ENCODE measurements around the gene CLEC3B. TPM values are rescaled to one million over a fixed set of nuclear protein-coding genes. Genes with fewer than 3 reads are reported as not detected.
A peak's percentile ranks its signal among the peaks of the same experiment; 100 is the strongest.

Gene CLEC3B
- polyA plus RNA-seq, 3 donors from 2014 or later: 1.7 to 7.6 (median 2.0) TPM

- H3K36me3 Mint-ChIP-seq: peaks cover 22 to 39% (median 27%) of the 10 kb centered on the region in 3 donors
- no peaks in the 10 kb centered on the region for H3K9me3 Mint-ChIP-seq
- no peak overlapping the region for H3K27ac Mint-ChIP-seq
- H3K4me1 Mint-ChIP-seq: peaks cover 7 to 8% of the 10 kb centered on the region in 2 donors
- peaks cover 0 to 4% (median under 1%) of the 10 kb centered on the region in 3 donors for H3K27me3 Mint-ChIP-seq (ENCODE audit: low read depth in 3 of 3)
- DNase-seq: no peak
- H3K4me3 Mint-ChIP-seq: no peak overlapping the region
Measured at GRCh38 chr3:45010811-45011333, 15.2 kb upstream of the CLEC3B start.

DNA sequence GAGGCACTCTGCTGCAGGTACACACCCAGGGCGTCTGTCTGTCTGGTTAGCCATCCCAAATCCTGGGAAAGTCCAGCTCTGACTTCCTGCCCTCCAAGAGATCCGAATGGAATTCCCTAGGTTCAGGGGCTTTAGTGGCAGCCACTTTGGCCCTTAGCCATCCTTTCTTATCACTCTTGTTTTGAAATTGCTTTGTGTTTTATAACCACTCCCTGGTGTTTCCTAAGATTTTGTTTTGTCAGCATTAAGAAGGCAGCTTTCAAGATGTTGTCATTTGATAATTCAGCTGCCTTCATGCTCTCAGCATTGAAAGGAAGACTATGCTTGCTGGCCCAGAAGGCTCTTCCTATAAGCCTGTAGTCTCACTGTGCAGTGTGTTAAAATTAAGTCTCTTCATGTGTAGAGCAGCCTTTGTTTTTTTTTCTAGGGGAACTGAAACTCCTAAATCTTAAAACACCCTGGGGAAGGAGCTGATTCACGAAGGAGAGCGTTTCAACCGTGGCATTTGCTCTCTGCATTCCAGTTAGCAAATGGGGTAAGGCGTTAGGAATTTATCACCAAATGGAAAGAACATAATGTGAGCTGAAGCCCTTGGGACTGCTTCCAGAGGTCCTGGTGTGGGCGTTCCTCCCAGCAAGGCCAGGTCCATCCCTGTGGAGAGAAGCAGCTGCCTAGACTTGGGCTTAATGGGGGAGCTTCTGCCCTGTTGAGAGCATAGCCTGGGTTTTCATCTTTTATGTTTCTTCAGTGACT lies 14.2 kb upstream of the CLEC3B start:
- no peak for DNase-seq
- peaks cover 3 to 6% of the 10 kb centered on the region in 2 donors for H3K4me1 Mint-ChIP-seq
- H3K27me3 Mint-ChIP-seq (ENCODE audit: low read depth in 3 of 3): peaks cover 0 to 4% (median 0%) of the 10 kb centered on the region in 3 donors
- peaks cover 22 to 39% (median 25%) of the 10 kb centered on the region in 3 donors for H3K36me3 Mint-ChIP-seq
- H3K27ac Mint-ChIP-seq: peak overlapping the region in 1 of 6 donors; percentile 10
- no peak overlapping the region for H3K4me3 Mint-ChIP-seq
- no peaks in the 10 kb centered on the region for H3K9me3 Mint-ChIP-seq

DNA sequence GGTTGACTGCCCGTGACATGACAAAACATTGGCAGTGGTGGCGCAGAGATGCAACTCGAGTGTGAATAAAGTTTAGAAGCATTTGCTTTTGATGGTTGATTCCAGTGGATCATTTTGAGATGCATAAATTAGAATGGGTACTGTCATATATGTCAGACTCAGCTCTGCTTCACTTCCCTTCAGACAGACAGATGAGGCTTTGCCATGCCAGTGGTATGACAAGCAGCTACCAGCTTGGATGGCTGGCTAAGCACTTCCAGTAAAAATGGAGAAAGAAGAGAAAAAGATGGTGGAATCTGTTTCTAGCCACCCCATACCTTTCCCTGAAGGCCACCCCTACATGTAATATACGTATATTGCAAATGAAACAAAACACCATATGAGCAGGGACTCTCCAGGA lies 13.5 kb upstream of the CLEC3B start:
- H3K36me3 Mint-ChIP-seq: peaks cover 22 to 39% (median 23%) of the 10 kb centered on the region in 3 donors
- H3K9me3 Mint-ChIP-seq: no peaks in the 10 kb centered on the region
- H3K4me1 Mint-ChIP-seq: peaks cover 0 to 3% of the 10 kb centered on the region in 2 donors
- H3K4me3 Mint-ChIP-seq: no peak overlapping the region
- H3K27me3 Mint-ChIP-seq (ENCODE audit: low read depth in 3 of 3): peaks cover 0 to 2% (median 0%) of the 10 kb centered on the region in 3 donors
- H3K27ac Mint-ChIP-seq: no peak overlapping the region
- DNase-seq: no peak

- H3K36me3 Mint-ChIP-seq: peaks cover 6 to 25% (median 8%) of the 10 kb centered on the region in 3 donors
- no peaks in the 10 kb centered on the region for H3K9me3 Mint-ChIP-seq
- H3K27me3 Mint-ChIP-seq (ENCODE audit: low read depth in 3 of 3): peaks cover 0 to 2% (median 0%) of the 10 kb centered on the region in 3 donors
- peaks cover 3 to 24% of the 10 kb centered on the region in 2 donors for H3K4me1 Mint-ChIP-seq
- no peak overlapping the region for H3K27ac Mint-ChIP-seq
- H3K4me3 Mint-ChIP-seq: no peak overlapping the region
- no peak for DNase-seq
Measured at GRCh38 chr3:45016916-45017315, 9.2 kb upstream of the CLEC3B start.

DNA sequence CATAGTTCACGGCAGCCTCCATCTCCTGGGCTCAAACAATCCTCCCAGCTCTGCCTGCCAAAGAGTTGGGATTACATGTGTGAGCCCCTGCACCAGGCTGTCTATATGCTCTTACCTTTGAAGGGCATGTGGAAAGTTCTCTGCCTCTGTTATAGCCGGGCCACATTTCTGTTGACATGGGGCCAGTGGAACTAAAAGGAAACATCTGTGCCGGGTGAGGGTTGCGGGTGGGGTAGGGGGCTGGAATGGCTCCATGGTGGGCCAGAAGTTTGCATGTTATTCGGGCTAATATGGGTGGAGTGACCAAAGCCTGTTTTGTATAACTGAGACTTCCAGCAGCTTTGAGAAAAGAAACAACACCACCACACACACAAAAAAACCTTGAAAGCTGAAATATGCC lies 8.3 kb upstream of the CLEC3B start:
- Mint-ChIP-seq H3K36me3 (peaks cover 3 to 19% (median 5%) of the 10 kb centered on the region in 3 donors), H3K27ac (peak overlapping the region in 2 of 6 donors; percentile 1 to 22), H3K4me1 (peaks cover 3 to 24% of the 10 kb centered on the region in 2 donors), H3K4me3 (no peak overlapping the region), H3K9me3 (no peaks in the 10 kb centered on the region), H3K27me3 (ENCODE audit: low read depth in 3 of 3) (peaks cover 0 to 2% (median 0%) of the 10 kb centered on the region in 3 donors)
- no peak for DNase-seq

DNA sequence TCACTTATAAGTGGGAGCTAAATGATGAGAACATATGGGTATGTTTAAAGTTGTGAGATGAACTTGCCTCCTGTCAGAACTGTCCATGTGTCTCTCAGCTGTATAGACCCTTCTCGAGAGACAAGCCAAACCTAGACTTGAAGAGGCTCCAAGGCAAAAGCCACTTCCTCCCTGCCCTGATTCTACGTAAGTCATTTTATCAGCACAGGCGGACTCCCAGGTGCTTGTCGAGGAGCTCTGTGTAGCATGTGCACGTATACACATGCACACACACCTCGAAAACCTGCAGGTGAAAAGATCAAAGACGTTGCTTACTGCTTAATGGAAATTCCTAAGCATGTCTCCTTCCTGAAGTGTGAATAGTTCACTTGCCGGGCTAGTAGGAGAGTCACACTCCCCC lies 5.6 kb upstream of the CLEC3B start:
- H3K36me3 Mint-ChIP-seq: peaks cover 0 to 6% (median 0%) of the 10 kb centered on the region in 3 donors
- H3K27ac Mint-ChIP-seq: no peak overlapping the region
- peaks cover 8 to 24% of the 10 kb centered on the region in 2 donors for H3K4me1 Mint-ChIP-seq
- no peaks in the 10 kb centered on the region for H3K9me3 Mint-ChIP-seq
- H3K4me3 Mint-ChIP-seq: no peak overlapping the region
- DNase-seq: no peak
- H3K27me3 Mint-ChIP-seq (ENCODE audit: low read depth in 3 of 3): peaks cover 0 to 4% (median 4%) of the 10 kb centered on the region in 3 donors

GRCh38 chr3:45021524-45022297 lies 4.4 kb upstream of the CLEC3B start:
- Mint-ChIP-seq H3K4me1 (peaks cover 13 to 32% of the 10 kb centered on the region in 2 donors), H3K9me3 (no peaks in the 10 kb centered on the region), H3K36me3 (peaks cover 0 to 6% (median 0%) of the 10 kb centered on the region in 3 donors), H3K4me3 (no peak overlapping the region), H3K27me3 (ENCODE audit: low read depth in 3 of 3) (peaks cover 0 to 5% (median 4%) of the 10 kb centered on the region in 3 donors), H3K27ac (no peak overlapping the region)
- no peak for DNase-seq

DNA sequence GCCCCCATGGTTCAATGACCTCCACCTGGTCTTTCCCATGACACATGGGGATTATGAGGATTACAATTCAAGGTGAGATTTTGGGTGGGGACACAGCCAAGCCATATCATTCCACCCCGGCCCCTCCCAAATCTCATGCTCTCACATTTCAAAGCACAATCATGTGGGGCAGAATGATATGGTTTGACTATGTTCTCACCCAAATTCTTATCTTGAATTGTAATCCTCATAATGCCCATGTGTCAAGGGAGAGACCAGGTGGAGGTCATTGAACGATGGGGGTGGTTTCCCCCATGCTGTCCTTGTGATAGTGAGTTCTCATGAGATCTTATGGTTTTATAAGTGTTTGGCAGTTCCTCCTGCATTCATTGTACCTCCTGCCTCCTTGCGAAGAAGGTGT lies 2.4 kb upstream of the CLEC3B start:
- DNase-seq: no peak
- H3K4me1 Mint-ChIP-seq: peaks cover 13 to 25% of the 10 kb centered on the region in 2 donors
- H3K36me3 Mint-ChIP-seq: no peaks in the 10 kb centered on the region
- no peaks in the 10 kb centered on the region for H3K9me3 Mint-ChIP-seq
- H3K4me3 Mint-ChIP-seq: no peak overlapping the region
- no peak overlapping the region for H3K27ac Mint-ChIP-seq
- peaks cover 0 to 5% (median 4%) of the 10 kb centered on the region in 3 donors for H3K27me3 Mint-ChIP-seq (ENCODE audit: low read depth in 3 of 3)

GRCh38 chr3:45024542-45025255 lies 1.4 kb upstream of the CLEC3B start:
- Mint-ChIP-seq H3K27ac (no peak overlapping the region), H3K4me1 (peaks cover 13 to 23% of the 10 kb centered on the region in 2 donors), H3K27me3 (ENCODE audit: low read depth in 3 of 3) (peaks cover 0 to 7% (median 7%) of the 10 kb centered on the region in 3 donors), H3K4me3 (no peak overlapping the region), H3K36me3 (no peaks in the 10 kb centered on the region), H3K9me3 (no peaks in the 10 kb centered on the region)
- DNase-seq: no peak

DNA sequence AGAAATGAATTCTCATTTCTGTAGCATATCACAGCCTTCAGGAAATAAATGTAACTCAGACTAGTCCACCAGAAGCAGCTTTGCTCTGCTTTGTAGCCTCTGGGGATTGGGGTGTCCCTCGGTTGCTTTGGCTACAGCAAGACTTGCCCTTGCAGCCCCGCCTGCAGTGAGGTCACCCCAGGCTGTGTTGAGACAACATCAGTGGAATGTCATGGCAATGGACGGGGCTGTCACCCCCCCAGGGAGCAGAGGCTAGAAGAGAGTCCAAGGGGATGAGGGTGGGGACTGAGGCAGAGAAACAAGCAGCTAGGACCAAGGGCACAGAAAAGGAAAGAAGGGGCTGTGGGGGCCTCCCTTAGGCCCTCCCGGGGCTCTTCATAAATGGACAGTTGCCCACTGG lies 854 bp downstream of the CLEC3B start:
- Mint-ChIP-seq H3K4me3 (no peak overlapping the region), H3K27me3 (ENCODE audit: low read depth in 3 of 3) (peaks cover 0 to 7% (median 7%) of the 10 kb centered on the region in 3 donors), H3K36me3 (no peaks in the 10 kb centered on the region), H3K9me3 (no peaks in the 10 kb centered on the region), H3K27ac (no peak overlapping the region), H3K4me1 (peaks cover 8 to 10% of the 10 kb centered on the region in 2 donors)
- no peak for DNase-seq

DNA sequence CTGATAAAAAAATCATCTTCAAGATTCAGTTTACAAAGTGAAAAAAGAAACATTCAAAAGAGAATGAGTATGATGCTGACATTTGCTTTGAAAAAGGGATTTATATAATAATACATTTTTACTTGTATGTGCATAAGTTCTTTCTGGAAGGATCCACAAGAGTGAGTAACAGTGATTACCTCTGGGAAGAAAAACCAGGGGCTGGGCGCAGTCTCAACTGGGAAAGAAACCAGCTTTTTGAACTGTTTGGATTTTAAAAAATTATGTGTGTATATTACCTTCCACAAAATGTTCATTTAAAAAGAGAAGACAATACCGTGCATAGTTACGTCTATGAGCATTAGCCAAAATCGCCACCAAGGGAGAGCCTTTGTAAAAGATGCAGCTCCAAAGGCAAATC lies 1.3 kb downstream of the CLEC3B start:
- Mint-ChIP-seq H3K36me3 (no peaks in the 10 kb centered on the region), H3K27me3 (ENCODE audit: low read depth in 3 of 3) (peaks cover 0 to 8% (median 7%) of the 10 kb centered on the region in 3 donors), H3K4me3 (no peak overlapping the region), H3K9me3 (no peaks in the 10 kb centered on the region), H3K4me1 (peaks cover 8 to 10% of the 10 kb centered on the region in 2 donors), H3K27ac (no peak overlapping the region)
- DNase-seq: no peak

DNA sequence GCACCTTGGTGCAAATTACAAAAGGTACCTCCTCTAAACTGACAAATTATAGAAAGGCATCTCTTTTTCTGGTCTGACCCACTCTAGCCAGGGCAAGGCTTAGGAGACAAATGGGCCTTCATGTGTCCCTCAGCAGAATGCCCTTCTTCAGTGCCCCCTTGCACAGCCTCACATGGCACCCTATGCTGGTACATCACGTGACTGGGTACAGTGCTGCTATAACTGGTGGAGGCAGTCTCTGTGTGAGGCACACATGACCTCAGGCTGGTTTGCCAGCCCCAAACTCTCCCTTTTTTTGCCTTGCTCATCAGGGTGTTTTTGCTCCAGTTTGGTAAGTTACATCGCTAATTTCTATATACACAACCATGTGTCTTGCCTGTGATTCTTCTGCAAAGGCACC lies 3.1 kb downstream of the CLEC3B start:
- DNase-seq: no peak
- Mint-ChIP-seq H3K27ac (no peak overlapping the region), H3K9me3 (no peaks in the 10 kb centered on the region)

GRCh38 chr3:45029661-45030060 lies 3.6 kb downstream of the CLEC3B start:
- no peak for DNase-seq
- H3K9me3 Mint-ChIP-seq: no peaks in the 10 kb centered on the region
- H3K4me3 Mint-ChIP-seq: no peak overlapping the region
- no peak overlapping the region for H3K27ac Mint-ChIP-seq
- no peaks in the 10 kb centered on the region for H3K36me3 Mint-ChIP-seq
- H3K4me1 Mint-ChIP-seq: peaks cover 21 to 24% of the 10 kb centered on the region in 2 donors
- H3K27me3 Mint-ChIP-seq (ENCODE audit: low read depth in 3 of 3): peaks cover 0 to 9% (median 8%) of the 10 kb centered on the region in 3 donors

More for the DNA sequence above, 3.1 kb downstream of the CLEC3B start:
- peaks cover 0 to 11% (median 8%) of the 10 kb centered on the region in 3 donors for H3K27me3 Mint-ChIP-seq (ENCODE audit: low read depth in 3 of 3)
- H3K4me3 Mint-ChIP-seq: no peak overlapping the region
- H3K4me1 Mint-ChIP-seq: peaks cover 16 to 20% of the 10 kb centered on the region in 2 donors
- no peaks in the 10 kb centered on the region for H3K36me3 Mint-ChIP-seq

Data from immature natural killer cell (primary cell).